NCI-H226 (cell line): ENCODE results near the gene NINJ1.
A peak's percentile ranks its signal among the peaks of the same experiment; 100 is the strongest.

Experiments used
- DNase-seq: peaks from one replicate; pipeline ENCODE4 v3.0.0-alpha.2; 2015

NINJ1 gene, protein sequence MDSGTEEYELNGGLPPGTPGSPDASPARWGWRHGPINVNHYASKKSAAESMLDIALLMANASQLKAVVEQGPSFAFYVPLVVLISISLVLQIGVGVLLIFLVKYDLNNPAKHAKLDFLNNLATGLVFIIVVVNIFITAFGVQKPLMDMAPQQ

GRCh38 chr9:93134015-93134739, at the start of gene NINJ1:
TSS of gene NINJ1 (minus strand) at chr9:93134251. CDS start at chr9:93134217, 34 bp downstream.
- peak; percentile 74 for DNase-seq

DNA sequence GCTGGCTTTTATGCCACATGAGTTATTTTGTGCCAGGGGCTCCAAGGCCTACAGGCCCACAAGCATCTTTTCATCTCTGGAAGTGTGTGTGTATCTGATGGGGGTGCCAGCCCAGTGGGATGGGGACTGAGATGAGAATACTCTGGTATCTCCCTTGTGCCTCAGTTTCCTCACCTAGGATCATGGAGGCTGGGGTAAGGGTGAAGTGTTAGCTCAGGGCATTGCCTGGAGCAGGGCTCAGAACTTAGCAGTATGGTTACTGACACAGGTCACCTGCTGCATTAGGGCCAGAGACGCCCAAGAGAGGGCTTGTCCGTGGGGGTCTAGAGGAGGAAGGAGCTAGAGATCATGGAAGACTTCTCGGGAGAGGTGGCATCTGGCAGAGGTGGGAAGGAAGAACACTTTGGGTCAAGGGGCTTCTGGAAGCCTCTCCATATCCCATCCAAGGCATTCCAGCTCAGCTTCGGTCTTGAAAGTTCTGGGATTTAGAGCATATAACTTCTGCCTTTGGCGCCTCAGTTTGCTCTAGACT, 49.1 kb upstream of the NINJ1 start:
- DNase-seq: no peak

- DNase-seq: no peak
Observed at GRCh38 chr9:93182572-93182971, 48.5 kb upstream of the NINJ1 start.

DNA sequence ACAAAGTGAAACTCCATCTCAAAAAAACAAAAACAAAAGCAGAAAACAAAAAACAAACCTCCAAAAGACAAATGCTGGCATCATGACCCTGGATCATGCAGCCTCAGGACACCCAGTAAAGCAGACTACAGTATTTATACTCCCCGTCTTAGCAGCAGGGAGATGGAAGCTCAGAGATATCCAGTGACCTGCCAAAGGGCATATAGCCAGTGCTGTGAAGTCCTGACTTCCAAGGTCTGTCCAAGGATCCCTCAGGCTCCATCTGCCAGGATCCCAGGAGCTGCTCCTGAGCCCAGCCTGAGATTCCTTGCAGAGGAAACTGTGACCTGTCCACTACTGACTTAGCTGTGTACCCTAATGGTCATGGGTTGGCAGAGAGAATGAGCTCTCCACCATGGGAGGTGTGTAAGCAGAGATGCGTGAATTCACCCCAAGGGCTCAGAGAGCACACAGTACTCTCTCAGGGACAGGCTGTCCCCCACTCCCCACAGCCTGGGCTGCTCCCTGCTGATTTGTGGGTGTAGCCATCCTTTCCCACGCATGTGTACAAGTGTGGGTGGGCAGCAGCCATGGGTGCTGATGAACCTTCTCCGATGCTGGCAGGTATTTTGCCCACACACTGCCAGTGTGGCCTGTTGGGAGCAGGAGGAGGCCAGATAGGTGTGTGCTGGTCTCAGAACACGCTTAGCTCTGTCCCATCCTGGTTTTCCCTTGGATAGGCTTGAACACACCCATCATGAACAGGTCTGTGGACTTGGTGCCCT, 47.8 kb upstream of the NINJ1 start:
- no peak for DNase-seq

- no peak for DNase-seq
Observed at GRCh38 chr9:93180938-93181337, 46.9 kb upstream of the NINJ1 start.

GRCh38 chr9:93178851-93179786, 45.1 kb upstream of the NINJ1 start:
- DNase-seq: no peak

DNA sequence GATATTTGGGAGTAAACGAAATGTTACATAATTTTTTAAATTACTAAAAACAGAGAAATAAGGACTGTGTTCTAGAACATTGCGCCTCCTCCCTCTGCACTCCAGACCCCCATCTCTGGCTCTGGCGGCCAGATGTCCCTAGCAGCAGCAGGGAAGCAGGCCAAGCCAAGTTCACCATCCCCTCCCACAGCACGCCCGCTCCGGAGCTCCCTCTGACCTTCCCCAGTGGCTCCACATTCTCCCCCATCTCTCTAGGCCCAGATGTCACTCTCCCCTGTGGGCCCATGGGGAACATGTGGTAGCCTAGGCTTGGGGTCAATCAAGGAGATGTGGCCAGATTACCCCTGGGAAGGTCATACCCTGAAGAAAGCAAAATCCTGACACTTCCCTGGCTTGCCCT, 43.6 kb upstream of the NINJ1 start:
- no peak for DNase-seq

DNA sequence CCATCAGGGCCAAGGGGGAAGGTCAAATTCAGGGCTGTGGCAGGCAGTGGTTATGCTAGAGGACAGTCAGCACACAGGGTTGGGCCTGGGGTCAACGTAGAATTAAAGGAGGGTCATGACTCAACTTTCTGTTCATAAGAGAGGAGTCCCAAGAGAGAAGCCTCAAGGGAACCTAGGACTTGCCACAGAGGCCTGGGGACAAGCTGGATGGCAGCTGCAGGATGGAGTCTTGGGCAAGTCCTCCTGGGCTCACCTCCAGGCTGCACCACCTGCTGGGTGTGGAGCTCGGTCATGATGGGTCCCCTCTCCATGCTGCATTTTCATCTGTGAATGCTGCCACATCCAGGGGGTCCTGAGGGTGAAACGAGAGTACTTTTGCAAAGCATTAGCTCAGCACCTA, 40.9 kb upstream of the NINJ1 start:
- DNase-seq: no peak

DNA sequence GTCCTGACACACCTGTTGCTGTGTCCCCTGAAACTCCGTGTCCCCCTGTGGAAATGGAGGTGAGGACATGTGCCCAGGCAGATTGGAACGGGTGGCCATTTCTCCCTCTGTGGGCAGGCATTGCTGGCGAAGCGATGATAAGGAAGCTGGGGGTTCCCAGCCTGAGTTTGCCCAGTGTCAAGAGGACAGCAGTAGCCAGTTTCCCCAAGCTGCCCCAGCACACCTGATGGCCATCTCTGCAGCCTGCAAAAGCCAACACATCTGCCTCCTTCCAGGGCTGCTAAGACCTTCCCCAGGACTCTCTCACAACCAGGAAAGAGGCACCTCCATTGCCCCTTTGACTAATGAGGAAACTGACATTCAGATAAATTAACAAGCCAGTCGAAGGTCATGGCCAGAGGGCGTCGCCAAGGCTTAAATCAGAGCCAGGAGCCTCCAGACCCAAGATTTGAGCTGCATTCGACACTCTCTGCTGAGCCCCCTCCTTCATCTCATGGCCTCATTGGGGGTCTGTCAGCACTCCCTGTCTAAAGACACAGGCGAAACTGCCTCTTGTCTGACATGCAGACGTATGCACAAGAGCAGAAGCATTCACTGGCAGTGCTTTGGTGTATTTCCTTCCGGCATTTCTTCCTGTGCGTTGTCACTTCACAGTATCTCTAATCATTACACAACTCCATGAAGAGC, 39.5 kb upstream of the NINJ1 start:
- no peak for DNase-seq

GRCh38 chr9:93172666-93173364, 38.8 kb upstream of the NINJ1 start:
- no peak for DNase-seq

GRCh38 chr9:93171261-93171990, 37.4 kb upstream of the NINJ1 start:
- no peak for DNase-seq

- DNase-seq: no peak
Observed at GRCh38 chr9:93170571-93170970, 36.5 kb upstream of the NINJ1 start.

DNA sequence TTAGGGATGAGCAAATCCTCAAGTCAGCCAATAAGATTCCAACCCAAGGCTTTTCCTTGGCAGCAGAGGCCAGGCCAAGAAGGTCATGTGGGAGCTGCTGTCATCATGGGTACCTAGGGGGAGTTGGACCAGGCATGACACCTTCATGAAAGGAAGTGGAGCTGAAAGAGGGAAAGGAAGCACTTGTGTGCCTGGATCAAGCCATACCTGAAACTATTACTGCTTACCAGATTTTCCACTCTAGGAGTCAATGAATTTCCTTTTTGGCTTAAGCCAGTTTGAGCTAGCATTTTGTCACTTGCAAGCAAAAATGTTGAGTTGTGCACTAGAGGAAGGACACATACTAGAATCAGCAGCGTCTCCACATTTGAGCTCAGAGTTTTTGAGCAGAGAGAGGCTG, 35.4 kb upstream of the NINJ1 start:
- DNase-seq: no peak

DNA sequence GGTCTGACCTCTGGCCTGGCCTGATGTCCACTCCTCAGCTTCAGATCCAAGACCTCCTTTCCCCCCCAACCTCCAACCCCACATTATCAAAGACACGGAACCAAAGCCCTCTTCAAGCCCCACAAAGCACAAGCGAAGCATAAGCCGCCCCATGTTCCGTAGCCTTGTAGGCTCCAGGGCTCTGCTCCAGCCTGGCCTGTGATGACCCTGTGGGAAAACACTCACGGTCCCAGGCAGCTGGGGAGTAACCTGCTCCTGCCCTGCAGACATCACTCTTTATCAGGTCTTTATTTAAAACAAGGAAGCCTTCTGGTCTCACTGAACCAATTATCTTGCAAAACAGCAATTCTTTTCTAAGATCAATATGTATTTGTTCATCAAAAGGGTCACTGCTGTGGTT, 34.5 kb upstream of the NINJ1 start:
- DNase-seq: no peak

GRCh38 chr9:93167838-93168237, 33.8 kb upstream of the NINJ1 start:
- DNase-seq: no peak

GRCh38 chr9:93167185-93167584, 33.1 kb upstream of the NINJ1 start:
- DNase-seq: no peak

DNA sequence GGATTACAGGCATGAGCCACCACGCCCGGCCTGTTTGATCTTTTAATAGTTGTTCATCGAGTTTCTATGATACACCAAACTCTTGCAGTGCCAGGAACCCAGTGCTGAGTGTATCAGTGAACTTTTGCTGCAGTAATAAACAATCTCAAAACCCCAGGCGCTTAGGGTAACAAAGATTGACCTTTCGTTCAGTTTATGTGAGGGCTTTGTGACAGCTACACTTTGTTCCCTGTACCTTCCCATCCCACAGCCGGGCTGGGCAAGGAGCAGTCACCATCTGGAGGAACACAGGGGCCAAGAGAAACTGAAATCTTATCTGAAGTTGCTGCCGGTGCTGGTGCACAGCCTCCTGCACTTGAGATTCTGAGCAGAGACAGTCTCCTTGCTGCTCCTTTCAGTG, 32.6 kb upstream of the NINJ1 start:
- no peak for DNase-seq

GRCh38 chr9:93164085-93164484, 30.0 kb upstream of the NINJ1 start:
- no peak for DNase-seq

DNA sequence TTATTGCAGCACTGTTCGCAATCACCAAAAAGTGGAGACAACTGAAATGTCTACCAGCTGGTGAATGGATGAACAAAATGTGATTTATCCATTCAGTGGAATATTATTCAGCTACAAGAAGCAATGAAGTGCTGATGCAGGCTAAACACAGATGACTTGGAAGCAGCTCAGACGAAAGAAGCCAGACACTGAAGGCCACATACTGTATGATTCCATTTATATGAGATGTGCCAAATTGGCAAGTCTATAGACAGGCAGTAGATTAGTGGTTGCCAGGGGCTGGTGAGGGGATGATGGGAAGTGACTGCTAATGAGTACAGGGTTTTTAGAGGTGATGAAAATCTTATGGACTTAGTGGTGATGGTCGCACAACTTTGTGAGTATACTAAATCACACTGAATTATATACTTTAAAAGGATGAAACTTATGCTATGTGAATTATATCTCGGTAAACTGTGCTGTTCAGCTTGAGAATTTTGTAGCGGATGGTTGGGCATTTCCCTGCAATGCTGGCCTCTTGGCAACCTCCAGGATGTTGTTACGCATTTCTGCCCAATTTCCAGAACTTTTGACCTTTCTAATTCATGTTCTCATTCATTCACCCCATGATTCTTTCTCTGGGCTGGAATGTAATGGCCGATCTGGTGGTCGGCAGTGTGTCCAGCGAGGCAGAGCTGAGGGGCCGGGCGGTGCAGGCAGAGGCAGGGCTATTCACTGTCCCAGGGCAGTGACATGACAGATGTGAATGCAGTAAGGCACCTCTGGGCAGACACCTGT, 27.9 kb upstream of the NINJ1 start:
- DNase-seq: no peak
